Medulla oblongata (tissue), 1 donor: ENCODE data around the gene ADIRF.

Experiments used
- DNase-seq: peaks from one replicate; pipeline ENCODE4 v3.0.0-alpha.2; 2015; ENCODE audit errors: extremely low spot score

Gene ADIRF

DNA sequence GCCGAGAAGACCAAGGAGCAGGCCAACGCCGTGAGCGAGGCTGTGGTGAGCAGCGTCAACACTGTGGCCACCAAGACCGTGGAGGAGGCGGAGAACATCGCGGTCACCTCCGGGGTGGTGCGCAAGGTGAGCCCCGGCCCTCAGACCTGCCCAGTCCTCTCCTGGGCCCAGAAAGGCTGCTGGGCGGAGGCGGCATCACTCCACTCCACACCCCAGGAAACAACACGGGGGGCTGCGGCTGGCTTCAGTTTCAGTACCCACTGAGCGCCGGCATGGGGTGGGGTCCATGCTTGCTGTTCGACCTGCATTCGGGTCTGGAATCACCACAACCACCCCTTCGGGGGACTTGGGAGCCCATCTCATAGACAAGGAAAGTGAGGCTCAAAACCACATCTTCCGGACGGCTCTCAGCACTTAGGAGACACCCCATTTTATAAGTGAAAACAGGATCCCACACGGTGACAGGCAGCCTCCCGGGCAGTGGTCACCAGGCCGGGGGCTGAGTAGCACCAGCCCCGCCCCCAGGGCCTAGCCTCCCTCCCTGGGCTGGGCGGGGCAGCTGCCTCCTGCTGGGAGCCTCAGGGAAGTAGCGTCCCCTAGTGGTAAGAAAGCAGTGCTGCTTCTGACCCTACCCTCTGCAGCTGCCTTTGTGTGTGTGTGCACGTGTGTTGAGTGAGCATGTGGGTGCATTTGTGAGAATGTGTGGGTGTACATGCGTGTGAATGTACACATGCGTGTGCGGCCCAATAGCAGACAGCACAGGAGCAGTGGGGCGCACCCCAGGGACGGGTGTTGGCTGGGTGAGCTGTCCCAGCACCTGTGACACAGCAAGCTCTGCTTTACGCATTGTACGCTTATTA, 8.0 kb upstream of the ADIRF start:
- peak; percentile 43 for DNase-seq

DNA sequence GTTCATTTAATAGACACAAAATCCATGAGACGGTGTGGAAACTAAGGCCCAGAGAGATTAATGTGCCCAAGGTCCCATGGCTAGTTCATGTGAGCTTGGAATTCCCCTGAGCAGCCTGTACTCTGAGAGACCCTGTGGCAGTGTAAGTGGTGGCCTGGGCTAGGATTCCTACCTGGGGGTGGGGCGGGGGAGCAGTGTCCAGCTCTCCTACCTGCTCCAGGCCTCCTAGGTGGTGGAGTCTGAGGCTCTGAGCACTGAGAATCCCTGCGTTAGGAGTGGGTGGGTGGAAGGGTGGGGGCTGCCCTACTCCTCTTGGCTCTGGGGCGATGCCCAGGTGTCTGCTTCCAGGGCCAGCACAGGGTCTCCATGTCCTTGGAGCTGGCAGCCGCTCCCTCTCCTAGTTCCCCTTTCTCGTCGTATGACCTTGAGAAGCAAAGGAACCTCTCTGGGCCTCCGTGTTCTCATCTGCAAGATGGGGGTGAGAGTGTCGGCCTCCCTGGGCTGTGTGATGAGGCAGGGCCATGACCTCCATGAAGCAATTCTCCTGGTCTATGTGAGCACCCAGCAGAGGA, 7.3 kb upstream of the ADIRF start:
- DNase-seq, result no peak

DNA sequence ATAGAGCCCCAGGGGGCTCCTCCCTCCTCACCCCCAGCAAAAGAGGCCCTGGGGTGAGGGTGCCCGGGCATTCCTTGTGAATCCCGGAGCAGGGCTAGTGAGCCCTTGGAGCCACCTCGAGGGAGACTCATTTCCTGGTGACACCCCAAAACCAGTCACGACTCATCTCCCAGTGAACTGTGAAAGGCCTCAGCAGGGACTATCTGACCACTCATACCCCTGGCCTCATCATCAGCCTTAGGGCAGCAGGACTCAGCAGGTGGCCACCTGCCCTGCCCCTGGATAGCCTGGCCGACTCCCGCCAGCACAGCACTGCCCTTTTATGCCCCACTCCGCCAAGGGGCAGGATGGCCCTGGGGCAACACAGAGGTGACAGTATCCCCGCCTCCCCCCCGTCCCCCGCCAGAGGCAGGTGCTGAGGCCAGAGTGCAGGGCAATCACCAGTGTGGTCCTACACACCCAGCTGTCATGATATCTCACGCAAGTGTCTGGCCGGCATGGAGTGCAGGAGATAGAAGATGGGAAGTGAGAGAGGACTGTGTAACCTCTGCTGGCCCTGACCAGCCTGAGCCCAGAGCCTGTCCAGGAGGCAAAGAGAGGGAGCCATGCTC, 6.7 kb upstream of the ADIRF start:
- no peak for DNase-seq

DNA sequence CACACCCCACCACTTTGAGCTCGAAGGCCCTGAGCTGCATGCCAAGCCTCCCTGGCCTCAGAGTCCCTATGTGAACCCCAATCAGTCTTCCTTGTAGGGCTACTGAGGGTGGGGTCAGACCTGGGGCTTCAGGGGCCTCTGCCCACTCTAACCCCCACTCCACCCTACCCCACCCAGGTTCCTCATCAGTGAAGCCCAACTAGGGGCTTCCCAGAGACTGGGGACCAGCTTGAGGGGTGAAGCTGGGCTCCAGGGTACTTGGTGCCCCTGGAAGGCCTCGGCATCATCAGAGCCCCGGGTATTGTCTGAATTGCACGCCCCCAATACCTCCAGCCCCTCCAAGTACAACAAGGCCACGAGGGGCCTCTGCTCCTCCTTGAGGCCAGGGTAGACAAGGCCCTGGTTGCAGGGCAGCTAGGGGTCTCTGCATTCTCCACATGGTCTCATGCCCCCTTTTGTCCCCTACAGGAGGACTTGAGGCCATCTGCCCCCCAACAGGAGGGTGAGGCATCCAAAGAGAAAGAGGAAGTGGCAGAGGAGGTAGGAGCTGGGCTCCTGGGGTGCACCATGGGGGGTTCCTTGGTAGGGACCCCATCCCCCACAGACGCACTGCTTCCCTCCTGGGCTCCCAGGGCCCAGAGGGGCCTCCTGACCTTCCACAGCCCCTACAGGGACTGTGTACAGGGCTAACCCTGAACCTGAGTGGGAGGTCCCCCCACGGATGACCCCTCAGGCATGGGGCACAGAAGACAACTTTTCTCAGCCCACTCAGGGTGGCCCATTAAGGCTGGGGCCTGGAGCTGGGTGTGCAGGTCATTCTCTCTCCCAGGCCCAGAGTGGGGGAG, 5.9 kb upstream of the ADIRF start:
- no peak for DNase-seq

DNA sequence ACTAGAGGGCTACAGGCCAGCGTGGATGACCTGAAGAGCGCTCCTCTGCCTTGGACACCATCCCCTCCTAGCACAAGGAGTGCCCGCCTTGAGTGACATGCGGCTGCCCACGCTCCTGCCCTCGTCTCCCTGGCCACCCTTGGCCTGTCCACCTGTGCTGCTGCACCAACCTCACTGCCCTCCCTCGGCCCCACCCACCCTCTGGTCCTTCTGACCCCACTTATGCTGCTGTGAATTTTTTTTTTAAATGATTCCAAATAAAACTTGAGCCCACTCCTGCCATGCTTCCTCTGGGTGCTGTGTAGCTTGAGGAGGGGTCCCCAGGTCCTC, 5.3 kb upstream of the ADIRF start:
- no peak for DNase-seq

GRCh38 chr10:86963341-86963919, 4.9 kb upstream of the ADIRF start:
- DNase-seq, result no peak

DNA sequence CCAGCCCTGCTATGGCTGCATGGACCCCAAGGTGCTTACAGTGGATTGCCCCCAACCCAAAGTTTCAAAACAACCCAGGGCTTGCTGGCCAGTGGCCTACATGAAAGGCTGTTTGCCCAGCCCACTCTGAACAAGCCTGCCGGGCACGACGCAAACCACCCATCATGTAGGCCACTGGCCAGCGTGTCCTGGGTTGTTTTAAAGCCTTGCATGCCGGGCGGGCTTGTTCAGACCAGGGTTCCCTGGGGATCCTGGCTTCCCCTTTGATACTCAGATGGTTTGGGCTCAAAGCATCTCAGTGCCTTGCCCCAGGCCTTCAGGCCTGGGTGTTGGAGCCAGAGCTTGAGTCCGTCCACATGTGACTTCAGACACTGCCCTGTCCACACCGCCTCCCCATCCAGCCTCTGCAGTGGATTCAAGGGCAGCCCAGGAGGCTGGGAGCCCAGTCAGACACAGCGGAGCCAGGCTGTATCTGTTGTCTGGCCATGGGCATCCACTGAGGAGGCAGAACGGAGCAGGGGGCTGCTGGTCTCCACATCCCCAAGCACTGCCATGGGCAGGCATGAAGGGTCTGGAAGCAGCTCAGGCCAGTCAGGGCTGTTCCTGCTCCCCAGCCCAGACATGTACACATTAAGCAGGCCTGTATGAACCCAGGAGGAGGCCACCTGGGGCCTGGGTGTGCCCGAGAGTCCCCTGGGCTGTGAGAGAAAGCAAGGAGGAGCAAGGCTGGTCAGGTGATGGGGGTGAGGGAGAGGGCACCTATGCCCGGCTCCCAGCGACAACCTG, 4.0 kb upstream of the ADIRF start:
- no peak for DNase-seq

DNA sequence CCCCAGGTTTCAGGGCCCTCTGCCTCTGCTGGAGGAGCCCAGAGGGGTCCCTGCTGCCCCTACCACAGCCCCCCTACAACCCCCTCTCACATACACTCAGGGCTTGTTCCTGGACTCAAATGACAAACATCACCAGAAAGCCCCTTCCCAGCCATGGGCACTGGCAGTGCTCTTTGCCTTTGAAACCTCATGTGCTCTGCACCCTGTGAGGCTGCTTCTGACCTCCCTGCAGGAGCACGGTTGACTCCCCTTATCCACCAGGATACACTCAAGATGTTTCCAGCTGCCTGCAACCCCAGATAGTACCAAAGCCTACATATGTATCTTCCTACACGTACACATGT, 3.5 kb upstream of the ADIRF start:
- DNase-seq, result no peak

DNA sequence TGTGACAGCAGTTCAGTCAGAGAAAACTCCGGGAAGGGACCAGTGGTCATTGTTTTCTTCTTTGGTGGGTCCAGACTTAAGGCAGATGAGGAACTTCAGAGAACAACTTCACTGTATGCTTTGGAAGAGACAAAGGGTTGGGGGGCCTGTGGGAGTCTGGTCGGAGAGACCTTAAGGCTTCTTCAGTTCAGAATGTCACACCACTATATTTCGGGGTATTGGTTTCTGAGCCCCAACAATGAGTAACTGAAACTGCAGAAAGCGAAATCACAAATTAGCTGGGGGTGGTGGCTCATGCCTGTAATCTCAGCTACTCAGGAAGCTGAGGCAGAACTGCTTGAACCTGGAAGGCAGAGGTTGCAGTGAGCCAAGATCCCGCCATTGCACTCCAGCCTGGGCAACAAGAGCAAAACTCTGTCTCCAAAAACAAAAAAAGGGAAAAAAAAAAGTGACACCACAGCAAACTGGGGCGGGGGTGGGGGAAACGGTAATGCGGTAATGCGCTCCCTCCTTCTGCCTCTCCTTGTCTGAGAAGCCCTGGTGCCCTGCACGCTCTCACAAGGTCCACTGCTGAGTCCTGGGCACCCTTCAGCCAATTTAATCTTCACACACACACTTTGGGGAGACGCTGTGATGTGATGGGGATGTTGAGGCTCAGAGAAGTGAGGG, 2.2 kb upstream of the ADIRF start:
- DNase-seq, result no peak

- DNase-seq, result no peak
These were observed 771 bp upstream of the ADIRF start for GRCh38 chr10:86967481-86967941.

DNA sequence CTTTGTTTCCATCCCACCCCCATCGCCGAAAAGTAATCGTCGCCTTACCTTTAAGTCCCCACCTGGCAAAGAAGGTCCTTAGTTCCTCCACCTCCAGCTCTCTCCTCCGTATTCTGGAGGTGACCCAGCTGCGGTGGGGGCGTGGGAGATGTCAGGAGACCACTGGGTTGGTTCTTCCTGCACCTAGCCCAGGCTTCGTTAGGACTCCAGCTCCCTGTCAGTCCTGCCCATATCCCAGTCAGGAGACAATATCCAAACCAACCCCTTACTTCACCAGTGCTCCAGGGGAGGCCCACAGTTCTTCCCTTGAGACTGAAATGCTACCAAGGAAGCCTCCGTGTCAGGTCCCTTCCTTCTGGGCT, 693 bp downstream of the ADIRF start:
- no peak for DNase-seq

DNA sequence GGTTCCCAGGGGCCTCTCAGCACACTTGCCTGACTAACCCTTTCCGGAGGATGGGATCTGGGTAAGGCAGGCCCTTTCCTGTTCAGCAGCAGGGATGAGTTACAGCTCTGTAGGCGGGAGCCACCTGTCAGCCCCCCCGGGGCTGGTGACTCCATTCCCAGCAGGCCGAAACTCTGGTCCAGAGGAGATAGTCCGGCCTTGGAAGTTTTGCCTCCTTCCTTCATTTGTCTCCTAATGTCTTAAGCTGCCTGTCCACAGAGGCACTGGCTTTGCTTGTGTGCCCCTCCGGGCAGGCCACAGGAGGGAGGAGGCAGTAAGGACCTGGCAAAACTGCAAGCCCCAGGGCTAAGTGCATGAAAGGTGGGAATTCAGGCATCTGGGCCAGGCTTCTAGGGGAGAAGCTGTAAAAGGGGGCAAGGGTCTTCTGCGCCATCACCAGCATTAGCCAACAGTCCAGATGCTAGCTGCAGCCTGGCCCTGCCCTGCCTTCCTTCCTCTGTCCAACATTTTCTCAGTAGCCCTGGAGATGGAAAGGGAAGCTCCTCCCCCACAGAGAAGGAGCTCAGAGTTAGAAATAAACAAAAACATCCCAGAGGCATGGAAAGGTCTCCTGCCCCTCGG, 1.2 kb downstream of the ADIRF start:
- no peak for DNase-seq

GRCh38 chr10:86970162-86970981, 2.1 kb downstream of the ADIRF start:
- peak; percentile 47 for DNase-seq

DNA sequence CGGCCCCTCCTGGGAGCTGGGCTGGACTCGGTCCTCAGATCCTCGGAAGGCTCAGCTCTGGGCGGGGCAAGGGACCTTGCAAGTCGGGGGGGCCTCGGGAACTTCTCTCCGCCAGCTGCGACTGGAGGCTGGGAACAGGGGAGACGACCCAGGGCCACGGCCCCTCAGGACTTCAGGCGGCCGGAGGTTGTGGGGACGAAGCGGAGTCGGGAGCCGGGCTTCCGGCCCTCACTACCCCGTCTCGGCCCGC, 2.6 kb downstream of the ADIRF start:
- no peak for DNase-seq

DNA sequence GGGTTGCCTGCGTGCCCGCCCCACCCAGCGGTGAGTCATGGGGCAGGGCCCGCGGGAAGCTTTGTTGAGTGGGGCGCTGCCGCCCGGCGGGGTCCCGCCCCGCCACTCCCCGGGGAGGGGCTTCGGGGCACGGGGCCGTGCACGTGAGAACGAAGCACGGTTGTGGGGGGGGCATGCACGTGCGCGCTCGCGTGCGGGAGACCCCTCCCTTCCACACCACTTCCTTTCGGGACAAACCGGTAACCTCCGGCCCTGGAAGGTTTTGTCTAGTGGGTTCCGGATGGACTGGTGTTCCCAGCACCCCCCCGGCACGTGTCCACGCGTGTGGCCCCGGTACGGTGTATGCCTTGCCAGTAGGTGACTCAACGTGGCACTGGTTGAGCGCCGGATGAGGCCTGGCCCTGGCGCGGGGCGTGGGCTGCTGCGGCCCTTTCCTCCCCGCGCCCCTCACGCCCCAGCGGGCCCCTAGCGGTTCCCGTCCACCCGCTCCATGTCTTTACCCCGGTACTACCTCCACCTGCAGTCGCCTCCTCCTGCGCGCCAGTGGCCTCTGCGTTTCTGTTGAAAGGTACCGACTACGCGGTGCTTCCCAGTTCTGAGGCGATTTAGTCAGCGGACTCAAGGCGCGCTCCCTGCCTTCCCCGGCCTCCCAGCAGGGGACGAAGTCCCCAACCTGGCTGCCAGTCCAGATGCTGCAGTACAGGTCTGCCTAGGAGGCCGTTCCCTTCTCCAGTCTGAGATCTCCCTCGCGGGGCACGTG, 3.1 kb downstream of the ADIRF start:
- peak; percentile 47 for DNase-seq

- no peak for DNase-seq
These were observed 4.5 kb downstream of the ADIRF start for GRCh38 chr10:86972613-86973380.

GRCh38 chr10:86974484-86974883, 6.2 kb downstream of the ADIRF start:
- no peak for DNase-seq
